PC-3 (cell line): ENCODE data around the gene NTM. TPM values are rescaled to one million over a fixed set of nuclear protein-coding genes. Genes with fewer than 3 reads are reported as not detected.

Source experiments
- ATAC-seq: fragments of 200-7000 bp; cut with Tn5 transposase; 2 replicates; pipeline ENCODE4 v1.9.1; 2020; ENCODE audit warnings: mild to moderate bottlenecking, moderate library complexity
- BruUV-seq: library from RNA; stranded (reverse); fragments of 400-500 nt; replicated peaks from 2 replicates; lab custom pipeline; 2021; lab: Mats Ljungman, UMichigan
- CTCF ChIA-PET: fragments of 300-600 bp; sonication (Branson Sonifier 250); formaldehyde crosslinking; loops from one replicate; lab custom pipeline; 2022; ENCODE audit warnings: antibody characterized with exemption; lab: Charles Lee
- POLR2A ChIA-PET: fragments of 300-600 bp; sonication (Branson Sonifier 250); formaldehyde crosslinking; loops from one replicate; lab custom pipeline; 2022; ENCODE audit warnings: antibody characterized with exemption; ENCODE audit not compliant: unreplicated experiment; lab: Charles Lee
- DNase-seq: peaks from one replicate; pipeline ENCODE4 v3.0.0-alpha.2; 2015
- H2AFZ ChIP-seq: fragments of 300-600 bp; sonication (generic); 2 replicates; pipeline ENCODE4 v1.6.0; 2016; ENCODE audit warnings: antibody characterized with exemption, low read length
- H3F3A ChIP-seq: fragments of 300-600 bp; sonication (generic); one replicate; pipeline ENCODE4 v1.6.0; 2017; ENCODE audit warnings: antibody characterized with exemption, low read length, control low read depth, mild to moderate bottlenecking; ENCODE audit not compliant: unreplicated experiment
- H3K27ac ChIP-seq: fragments of 300-600 bp; sonication (generic); 2 replicates; pipeline ENCODE4 v1.5.1; 2016; ENCODE audit warnings: mild to moderate bottlenecking, low read length
- H3K27me3 ChIP-seq: fragments of 300-600 bp; sonication (generic); 2 replicates; pipeline ENCODE4 v1.6.1; 2016; ENCODE audit warnings: low read length, mixed read lengths
- H3K36me3 ChIP-seq: fragments of 300-600 bp; sonication (generic); 2 replicates; pipeline ENCODE4 v1.6.1; 2016; ENCODE audit warnings: low read depth, mixed run types, low read length, mixed read lengths
- H3K4me1 ChIP-seq: fragments of 300-600 bp; sonication (generic); 2 replicates; pipeline ENCODE4 v1.5.1; 2016; ENCODE audit warnings: low read length; ENCODE audit not compliant: insufficient read depth
- H3K4me2 ChIP-seq: fragments of 300-600 bp; sonication (generic); 2 replicates; pipeline ENCODE4 v1.6.0; 2016; ENCODE audit warnings: low read length
- H3K4me3 ChIP-seq: fragments of 300-600 bp; sonication (generic); 2 replicates; pipeline ENCODE4 v1.5.1; 2016; ENCODE audit warnings: mild to moderate bottlenecking, low read length, mixed read lengths
- H3K79me2 ChIP-seq: fragments of 300-600 bp; sonication (generic); 2 replicates; pipeline ENCODE4 v1.6.1; 2017; ENCODE audit warnings: low read length, mixed read lengths
- H3K9ac ChIP-seq: fragments of 300-600 bp; sonication (generic); 2 replicates; pipeline ENCODE4 v1.6.0; 2016; ENCODE audit warnings: mild to moderate bottlenecking, low read length
- H3K9me2 ChIP-seq: fragments of 300-600 bp; sonication (generic); replicated peaks from 2 replicates; pipeline ENCODE4 v1.6.1; 2016; ENCODE audit warnings: mixed run types, low read length, mixed read lengths
- H3K9me3 ChIP-seq: fragments of 300-600 bp; sonication (generic); 2 replicates; pipeline ENCODE4 v1.6.1; 2016; ENCODE audit warnings: low read length, mixed read lengths
- H4K20me1 ChIP-seq: fragments of 300-600 bp; sonication (generic); 2 replicates; pipeline ENCODE4 v1.6.1; 2016; ENCODE audit warnings: low read length, mixed read lengths
- CTCF ChIP-seq: fragments of 300-600 bp; sonication (generic); conservative IDR thresholded peaks from 2 replicates; pipeline ENCODE4 v1.5.1; 2017; ENCODE audit warnings: antibody characterized with exemption, low read depth, mild to moderate bottlenecking, low read length
- EZH2 ChIP-seq: fragments of 300-600 bp; sonication (generic); IDR thresholded peaks from one replicate; pipeline ENCODE4 v1.6.1; 2017; ENCODE audit warnings: antibody characterized with exemption, mild to moderate bottlenecking, low read length; ENCODE audit not compliant: unreplicated experiment
- EZH2phosphoT487 ChIP-seq: fragments of 300-600 bp; sonication (generic); IDR thresholded peaks from 2 replicates; pipeline ENCODE4 v1.6.1; 2018; ENCODE audit warnings: mild to moderate bottlenecking, antibody characterized with exemption, low read length, borderline replicate concordance
- intact Hi-C: fragments of 100-400 bp; cut with micrococcal nuclease; formaldehyde crosslinking; loops from 2 replicates; pipeline ENCODE4 v1.9.0; 2023
- total RNA-seq: library from RNA; depleted of rRNA; stranded (reverse); fragments of >200 nt; gene quantifications from 2 replicates; pipeline ENCODE4 v1.2.3, GENCODE V29; 2014

Gene NTM
- total RNA-seq, 1 experiment from 2014 or later, result not detected

- Histone ChIP-seq H3K79me2 (no peaks in the 10 kb centered on the region), H3K9me3 (no peaks in the 10 kb centered on the region), H3K4me3 (no peak overlapping the region), H3K27me3 (peaks cover 15% of the 10 kb centered on the region; the same call in 1 of the 2 replicates), H3K4me2 (no peak overlapping the region), H3F3A (no peaks in the 10 kb centered on the region), H4K20me1 (no peaks in the 10 kb centered on the region), H2AFZ (no peak overlapping the region), H3K36me3 (no peaks in the 10 kb centered on the region), H3K9ac (no peak overlapping the region), H3K9me2 (no peaks in the 10 kb centered on the region), H3K27ac (no peak overlapping the region), H3K4me1 (no peaks in the 10 kb centered on the region)
- no TSS peak for BruUV-seq
- ChIA-PET CTCF (no interaction called here), POLR2A (no interaction called here)
- TF ChIP-seq EZH2, result no peak
- no peak for ATAC-seq
- no peak for DNase-seq
- intact Hi-C loops, result no loop called here
Measured at GRCh38 chr11:131474947-131475346, 104.5 kb downstream of the NTM start.

GRCh38 chr11:131476266-131476665 lies 105.9 kb downstream of the NTM start:
- H3K9me3 ChIP-seq, result no peaks in the 10 kb centered on the region
- BruUV-seq, result no TSS peak
- no peaks in the 10 kb centered on the region for H4K20me1 ChIP-seq
- H3K4me3 ChIP-seq, result no peak overlapping the region
- ChIA-PET CTCF (no interaction called here), POLR2A (no interaction called here)
- DNase-seq (no peak), ATAC-seq (no peak)
- no peak overlapping the region for H3K9ac ChIP-seq
- H3K9me2 ChIP-seq, result no peaks in the 10 kb centered on the region
- H3K4me1 ChIP-seq, result no peaks in the 10 kb centered on the region
- H3K27ac ChIP-seq, result no peak overlapping the region
- H3K4me2 ChIP-seq, result no peak overlapping the region
- H3K36me3 ChIP-seq, result no peaks in the 10 kb centered on the region
- peaks cover 9% of the 10 kb centered on the region; the same call in 1 of the 2 replicates for H3K27me3 ChIP-seq
- H2AFZ ChIP-seq, result no peak overlapping the region
- no peaks in the 10 kb centered on the region for H3F3A ChIP-seq
- no peaks in the 10 kb centered on the region for H3K79me2 ChIP-seq
- intact Hi-C loops, result no loop called here
- TF ChIP-seq CTCF, result no peak
- no peak for TF ChIP-seq EZH2phosphoT487
- TF ChIP-seq EZH2, result no peak

GRCh38 chr11:131478341-131478740 lies 107.9 kb downstream of the NTM start:
- Histone ChIP-seq H3K27ac (no peak overlapping the region), H3K27me3 (peaks cover 13% of the 10 kb centered on the region; the same call in 1 of the 2 replicates), H3K36me3 (no peaks in the 10 kb centered on the region), H2AFZ (no peak overlapping the region), H3K9me3 (no peaks in the 10 kb centered on the region), H3K4me2 (no peak overlapping the region), H3K9ac (no peak overlapping the region), H3K79me2 (no peaks in the 10 kb centered on the region), H3K4me3 (no peak overlapping the region), H4K20me1 (no peaks in the 10 kb centered on the region), H3K9me2 (no peaks in the 10 kb centered on the region), H3F3A (no peaks in the 10 kb centered on the region), H3K4me1 (no peaks in the 10 kb centered on the region)
- BruUV-seq, result no TSS peak
- CTCF ChIA-PET, result no interaction called here
- TF ChIP-seq CTCF, result no peak
- no peak for TF ChIP-seq EZH2
- ATAC-seq (no peak), DNase-seq (no peak)
- POLR2A ChIA-PET, result no interaction called here
- intact Hi-C loops, result no loop called here
